Measurements from ENCODE around the gene CWF19L1. TPM values are rescaled to one million over a fixed set of nuclear protein-coding genes. Genes with fewer than 3 reads are reported as not detected.

Gene CWF19L1
- total RNA-seq, 1 donor from 2014 or later: 18.9 TPM

- DNase-seq (ENCODE audit: extremely low spot score, unreplicated experiment): no peak
- no peaks in the 10 kb centered on the region for H3K27me3 Mint-ChIP-seq (ENCODE audit: unreplicated experiment)
- peaks cover 35% of the 10 kb centered on the region for H3K36me3 Mint-ChIP-seq (ENCODE audit: unreplicated experiment)
- no peak overlapping the region for H3K27ac Mint-ChIP-seq (ENCODE audit: unreplicated experiment)
- no peaks in the 10 kb centered on the region for H3K9me3 Mint-ChIP-seq (ENCODE audit: unreplicated experiment)
- H3K4me1 Mint-ChIP-seq (ENCODE audit: unreplicated experiment): no peaks in the 10 kb centered on the region
- no peak for TF ChIP-seq CTCF (IDR thresholded peaks at IDR 0.05)
- no peak overlapping the region for H3K4me3 Mint-ChIP-seq (ENCODE audit: unreplicated experiment)
Observed at GRCh38 chr10:100248820-100249219, 18.6 kb downstream of the CWF19L1 start.

GRCh38 chr10:100245484-100246220 lies 21.8 kb downstream of the CWF19L1 start:
- H3K36me3 Mint-ChIP-seq (ENCODE audit: unreplicated experiment): peaks cover 23% of the 10 kb centered on the region

GRCh38 chr10:100239851-100240250 lies 27.6 kb downstream of the CWF19L1 start:
- no peak for TF ChIP-seq CTCF (IDR thresholded peaks at IDR 0.05)
- Mint-ChIP-seq H3K27ac (ENCODE audit: unreplicated experiment) (no peak overlapping the region), H3K4me3 (ENCODE audit: unreplicated experiment) (no peak overlapping the region), H3K36me3 (ENCODE audit: unreplicated experiment) (peaks cover 13% of the 10 kb centered on the region), H3K27me3 (ENCODE audit: unreplicated experiment) (no peaks in the 10 kb centered on the region), H3K4me1 (ENCODE audit: unreplicated experiment) (no peaks in the 10 kb centered on the region), H3K9me3 (ENCODE audit: unreplicated experiment) (no peaks in the 10 kb centered on the region)
- no peak for DNase-seq (ENCODE audit: extremely low spot score, unreplicated experiment)

More at GRCh38 chr10:100245484-100246220, 21.8 kb downstream of the CWF19L1 start:
- no peak for TF ChIP-seq CTCF (IDR thresholded peaks at IDR 0.05)
- H3K27me3 Mint-ChIP-seq (ENCODE audit: unreplicated experiment): no peaks in the 10 kb centered on the region
- H3K4me1 Mint-ChIP-seq (ENCODE audit: unreplicated experiment): no peaks in the 10 kb centered on the region
- H3K27ac Mint-ChIP-seq (ENCODE audit: unreplicated experiment): no peak overlapping the region
- no peak for DNase-seq (ENCODE audit: extremely low spot score, unreplicated experiment)
- no peak overlapping the region for H3K4me3 Mint-ChIP-seq (ENCODE audit: unreplicated experiment)
- H3K9me3 Mint-ChIP-seq (ENCODE audit: unreplicated experiment): no peaks in the 10 kb centered on the region

GRCh38 chr10:100238429-100238828 lies 29.0 kb downstream of the CWF19L1 start:
- no peaks in the 10 kb centered on the region for H3K27me3 Mint-ChIP-seq (ENCODE audit: unreplicated experiment)
- peaks cover 17% of the 10 kb centered on the region for H3K36me3 Mint-ChIP-seq (ENCODE audit: unreplicated experiment)
- no peaks in the 10 kb centered on the region for H3K4me1 Mint-ChIP-seq (ENCODE audit: unreplicated experiment)
- H3K27ac Mint-ChIP-seq (ENCODE audit: unreplicated experiment): no peak overlapping the region
- no peak for TF ChIP-seq CTCF (IDR thresholded peaks at IDR 0.05)
- no peak for DNase-seq (ENCODE audit: extremely low spot score, unreplicated experiment)
- H3K4me3 Mint-ChIP-seq (ENCODE audit: unreplicated experiment): no peak overlapping the region
- H3K9me3 Mint-ChIP-seq (ENCODE audit: unreplicated experiment): no peaks in the 10 kb centered on the region

- DNase-seq (ENCODE audit: extremely low spot score, unreplicated experiment): no peak
- Mint-ChIP-seq H3K9me3 (ENCODE audit: unreplicated experiment) (no peaks in the 10 kb centered on the region), H3K27me3 (ENCODE audit: unreplicated experiment) (no peaks in the 10 kb centered on the region), H3K4me3 (ENCODE audit: unreplicated experiment) (no peak overlapping the region), H3K36me3 (ENCODE audit: unreplicated experiment) (peaks cover 15% of the 10 kb centered on the region), H3K27ac (ENCODE audit: unreplicated experiment) (no peak overlapping the region), H3K4me1 (ENCODE audit: unreplicated experiment) (peaks cover 25% of the 10 kb centered on the region)
- TF ChIP-seq CTCF (IDR thresholded peaks at IDR 0.05): no peak
Observed at GRCh38 chr10:100232101-100232500, 35.3 kb downstream of the CWF19L1 start.

Data from osteocyte (in vitro differentiated cells).